Upper lobe of right lung (tissue), 1 donor: ENCODE measurements around the gene LMBR1L. TPM values are rescaled to one million over a fixed set of nuclear protein-coding genes. Genes with fewer than 3 reads are reported as not detected.

Source experiments
- ATAC-seq: fragments of 200-7000 bp; cut with Tn5 transposase; one replicate; pipeline ENCODE4 v1.9.1; 2020; ENCODE audit warnings: mild to moderate bottlenecking, moderate library complexity
- DNase-seq: peaks from one replicate; pipeline ENCODE4 v3.0.0-alpha.2; 2020
- H3K27ac ChIP-seq: fragments of 200-600 bp; one replicate; pipeline ENCODE4 v1.8.0; 2022
- H3K27me3 ChIP-seq: fragments of 200-600 bp; one replicate; pipeline ENCODE4 v1.8.0; 2022; ENCODE audit warnings: mild to moderate bottlenecking
- H3K36me3 ChIP-seq: fragments of 200-600 bp; one replicate; pipeline ENCODE4 v1.8.0; 2022
- H3K4me1 ChIP-seq: fragments of 200-600 bp; one replicate; pipeline ENCODE4 v1.8.0; 2022
- H3K4me3 ChIP-seq: fragments of 200-600 bp; one replicate; pipeline ENCODE4 v1.8.0; 2022; ENCODE audit warnings: mild to moderate bottlenecking
- H3K9me3 ChIP-seq: fragments of 200-600 bp; one replicate; pipeline ENCODE4 v1.8.0; 2022
- CTCF ChIP-seq: fragments of 200-600 bp; IDR thresholded peaks from one replicate; pipeline ENCODE4 v1.8.0; 2022; ENCODE audit warnings: antibody characterized with exemption
- intact Hi-C: fragments of 100-400 bp; cut with DNase I; formaldehyde crosslinking; loops from one replicate; pipeline ENCODE4 v1.11.0; 2022
- total RNA-seq: library from RNA; stranded (reverse); fragmentation: NEBNext Ultra II Directional; extraction: Animal tissue kit (Norgen Biotek cat#: 25700); gene quantifications from one replicate; pipeline ENCODE4 v1.2.1, GENCODE V29; 2021
- donor health status: DM: no; HTN: yes; CAD: no; lungs with severe emphysema.

The LMBR1L gene
- total RNA-seq, 1 donor from 2014 or later = 54.3 TPM

- TF ChIP-seq CTCF = no peak
- Histone ChIP-seq H3K27me3 (no peaks in the 10 kb centered on the region), H3K27ac (no peak overlapping the region), H3K4me3 (no peak overlapping the region), H3K36me3 (peaks cover 15% of the 10 kb centered on the region), H3K4me1 (peaks cover 22% of the 10 kb centered on the region), H3K9me3 (no peaks in the 10 kb centered on the region)
- DNase-seq (no peak), ATAC-seq (no peak)
- intact Hi-C loops = loop anchor here (10.0 kb wide), 1 partner anchor 102 kb away; no protein-coding TSS in a partner anchor
Observed at GRCh38 chr12:49133014-49133413, 22.4 kb upstream of the LMBR1L start.

GRCh38 chr12:49131894-49132461 is 21.3 kb upstream of the LMBR1L start:
- DNase-seq = no peak
- no peak for TF ChIP-seq CTCF
- Histone ChIP-seq H3K4me1 (peaks cover 22% of the 10 kb centered on the region), H3K36me3 (peaks cover 25% of the 10 kb centered on the region), H3K4me3 (peak overlapping the region; percentile 100), H3K27ac (peak overlapping the region; percentile 100), H3K9me3 (no peaks in the 10 kb centered on the region), H3K27me3 (no peaks in the 10 kb centered on the region)
- no peak for ATAC-seq
- intact Hi-C loops = loop anchor here (10.0 kb wide), 1 partner anchor 103 kb away; no protein-coding TSS in a partner anchor

- peaks cover 30% of the 10 kb centered on the region for H3K36me3 ChIP-seq
- DNase-seq (peak; percentile 96), ATAC-seq (peak; percentile 92)
- peaks cover 22% of the 10 kb centered on the region for H3K4me1 ChIP-seq
- H3K4me3 ChIP-seq = peak within 1 kb of the TSS; percentile 100
- intact Hi-C loops = loop anchor here (10.0 kb wide), 1 partner anchor 104 kb away; no protein-coding TSS in a partner anchor
- H3K27me3 ChIP-seq = no peaks in the 10 kb centered on the region
- peak within 1 kb of the TSS; percentile 100 for H3K27ac ChIP-seq
- no peak for TF ChIP-seq CTCF
- H3K9me3 ChIP-seq = no peaks in the 10 kb centered on the region
Observed at GRCh38 chr12:49131051-49131893, 20.6 kb upstream of the LMBR1L start, which contains the start of gene TUBA1B. Gene TUBA1B (minus strand): TSS chr12:49131395. CDS start chr12:49131300, 95 bp downstream.

- peaks cover 22% of the 10 kb centered on the region for H3K4me1 ChIP-seq
- no peaks in the 10 kb centered on the region for H3K27me3 ChIP-seq
- H3K27ac ChIP-seq = peak overlapping the region; percentile 100
- peaks cover 30% of the 10 kb centered on the region for H3K36me3 ChIP-seq
- intact Hi-C loops = loop anchor here (10.0 kb wide), 1 partner anchor 104 kb away; no protein-coding TSS in a partner anchor
- ATAC-seq (peak; percentile 87), DNase-seq (peak; percentile 98)
- H3K4me3 ChIP-seq = peak overlapping the region; percentile 100
- H3K9me3 ChIP-seq = no peaks in the 10 kb centered on the region
- peak; percentile 92 for TF ChIP-seq CTCF
Observed at GRCh38 chr12:49130151-49131050, 19.8 kb upstream of the LMBR1L start.
